ENCODE results near the gene EYS.

DNA sequence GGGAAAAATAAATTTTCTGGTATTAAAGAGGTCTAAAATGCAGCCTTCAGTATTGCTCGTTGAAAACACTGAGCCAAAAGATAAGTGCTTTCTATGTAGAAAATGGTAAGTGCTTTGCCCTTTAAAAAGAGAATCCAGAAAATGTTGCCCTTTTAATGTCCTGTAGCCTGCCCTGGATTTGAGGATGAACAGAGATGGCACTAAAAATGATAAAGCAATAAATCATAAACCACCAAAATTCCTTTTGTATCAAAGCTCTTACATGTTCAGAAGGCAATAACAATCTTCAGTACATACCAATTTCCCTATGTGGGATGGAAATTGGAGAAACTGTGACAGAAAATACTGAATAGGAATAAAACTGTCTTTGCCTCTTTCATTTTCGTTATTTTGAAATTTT is 1665.7 kb downstream of the EYS start:
- TF ChIP-seq, protein P1, sequence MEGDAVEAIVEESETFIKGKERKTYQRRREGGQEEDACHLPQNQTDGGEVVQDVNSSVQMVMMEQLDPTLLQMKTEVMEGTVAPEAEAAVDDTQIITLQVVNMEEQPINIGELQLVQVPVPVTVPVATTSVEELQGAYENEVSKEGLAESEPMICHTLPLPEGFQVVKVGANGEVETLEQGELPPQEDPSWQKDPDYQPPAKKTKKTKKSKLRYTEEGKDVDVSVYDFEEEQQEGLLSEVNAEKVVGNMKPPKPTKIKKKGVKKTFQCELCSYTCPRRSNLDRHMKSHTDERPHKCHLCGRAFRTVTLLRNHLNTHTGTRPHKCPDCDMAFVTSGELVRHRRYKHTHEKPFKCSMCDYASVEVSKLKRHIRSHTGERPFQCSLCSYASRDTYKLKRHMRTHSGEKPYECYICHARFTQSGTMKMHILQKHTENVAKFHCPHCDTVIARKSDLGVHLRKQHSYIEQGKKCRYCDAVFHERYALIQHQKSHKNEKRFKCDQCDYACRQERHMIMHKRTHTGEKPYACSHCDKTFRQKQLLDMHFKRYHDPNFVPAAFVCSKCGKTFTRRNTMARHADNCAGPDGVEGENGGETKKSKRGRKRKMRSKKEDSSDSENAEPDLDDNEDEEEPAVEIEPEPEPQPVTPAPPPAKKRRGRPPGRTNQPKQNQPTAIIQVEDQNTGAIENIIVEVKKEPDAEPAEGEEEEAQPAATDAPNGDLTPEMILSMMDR (IDR thresholded peaks at IDR 0.05) = no peak
- TF ChIP-seq POLR2A (IDR thresholded peaks at IDR 0.05) = no peak
